K562 (cell line): ENCODE data around the gene CRABP2. TPM values are rescaled to one million over a fixed set of nuclear protein-coding genes. Genes with fewer than 3 reads are reported as not detected.

Experiments
- CBX2 ChIP-seq: fragments of 200-600 bp; sonication (generic); IDR thresholded peaks from one replicate; pipeline ENCODE4 v1.6.1; 2012; ENCODE audit warnings: mild to moderate bottlenecking, low read length, inconsistent platforms; ENCODE audit not compliant: insufficient read depth, poor library complexity, severe bottlenecking
- CEBPG ChIP-seq, 3 experiments: fragments of 200-800 bp in 1 of 3; sonication (Bioruptor generic) in 1 of 3; sonication (generic) in 1 of 3; formaldehyde crosslinking in 1 of 3; IDR thresholded peaks in 2 of 3; conservative IDR thresholded peaks in 1 of 3; 2 replicates each; pipeline versions ENCODE4 v1.6.1 to v1.8.0; 2016 to 2022; ENCODE audit warnings: missing compliant biosample characterization in 2 of 3, missing genetic modification characterization in 2 of 3, mild to moderate bottlenecking in 1 of 3, missing genetic modification reagents in 1 of 3
- CREBBP ChIP-seq: IDR thresholded peaks from one replicate; pipeline ENCODE4 v1.6.1; 2012; ENCODE audit warnings: low read depth, mild to moderate bottlenecking, control low read depth, inconsistent platforms, low read length
- E2F5 ChIP-seq: sonication (generic); formaldehyde crosslinking; IDR thresholded peaks from 2 replicates; pipeline ENCODE4 v1.8.0; 2022; ENCODE audit warnings: mild to moderate bottlenecking, missing genetic modification reagents
- HDAC8 ChIP-seq: fragments of 450-650 bp; IDR thresholded peaks from 2 replicates; pipeline ENCODE4 v1.6.1; 2016; ENCODE audit warnings: mild to moderate bottlenecking, missing genetic modification characterization, moderate library complexity, missing compliant biosample characterization
- KDM4B ChIP-seq, 2 experiments: fragments of 450-650 bp in 1 of 2; sonication (generic) in 1 of 2; IDR thresholded peaks; 2 replicates each; pipeline ENCODE4 v1.6.1; 2016 to 2017; ENCODE audit warnings: borderline replicate concordance in 2 of 2, antibody characterized with exemption in 1 of 2, low read depth in 1 of 2, mild to moderate bottlenecking in 1 of 2
- NCOR1 ChIP-seq: fragments of 450-650 bp; IDR thresholded peaks from 2 replicates; pipeline ENCODE4 v1.6.1; 2016; ENCODE audit warnings: mild to moderate bottlenecking, moderate library complexity
- NR2F6 ChIP-seq: fragments of 450-650 bp; formaldehyde crosslinking; IDR thresholded peaks from 2 replicates; pipeline ENCODE4 v1.4.0; 2020; ENCODE audit warnings: mild to moderate bottlenecking
- PHB2 ChIP-seq: fragments of 450-650 bp; IDR thresholded peaks from 2 replicates; pipeline ENCODE4 v1.6.1; 2017; ENCODE audit warnings: low read depth
- POLR2B ChIP-seq: fragments of 450-650 bp; IDR thresholded peaks from 2 replicates; pipeline ENCODE4 v1.6.1; 2018; ENCODE audit warnings: low read depth; ENCODE audit not compliant: partially characterized antibody
- PTTG1 ChIP-seq: fragments of 450-650 bp; IDR thresholded peaks from 2 replicates; pipeline ENCODE4 v1.6.1; 2016; ENCODE audit warnings: low read depth, mild to moderate bottlenecking, missing genetic modification characterization, missing compliant biosample characterization
- SMAD4 ChIP-seq: fragments of 250-450 bp; sonication (Bioruptor Pico); conservative IDR thresholded peaks from 2 replicates; pipeline ENCODE4 v1.8.0; 2021; ENCODE audit warnings: inconsistent platforms, mild to moderate bottlenecking, moderate library complexity
- STAT5B ChIP-seq: fragments of 250-450 bp; sonication (Bioruptor Pico); IDR thresholded peaks from 2 replicates; pipeline ENCODE4 v1.8.0; 2021; ENCODE audit warnings: mild to moderate bottlenecking, inconsistent platforms
- ZC3H8 ChIP-seq: fragments of 450-650 bp; IDR thresholded peaks from 2 replicates; pipeline ENCODE4 v1.6.1; 2017
- polyA plus RNA-seq, 8 experiments: library from polyadenylated mRNA; depleted of rRNA in 4 of 8; stranded (reverse) in 5 of 8; unstranded in 3 of 8; fragments of >200 nt; fragmentation: Nextera tagmentation in 2 of 8; fragmentation: Illumina TruSeq in 1 of 8; extraction: Ambion mirVana in 2 of 8; extraction: Trizol in 1 of 8; gene quantifications; 2 replicates each; pipeline versions ENCODE4 v1.2.1 to v1.2.3, GENCODE V29; 2011 to 2014; ENCODE audit warnings: inconsistent platforms in 1 of 8, missing spikeins in 1 of 8
- total RNA-seq, 7 experiments: library from RNA; depleted of rRNA in 6 of 7; stranded (reverse); fragments of >200 nt in 6 of 7; fragmentation: Illumina TruSeq in 2 of 7; extraction: Trizol in 2 of 7; gene quantifications; 2 replicates each; pipeline versions ENCODE4 v1.2.1 to v1.2.3, GENCODE V29; 2011 to 2021; ENCODE audit warnings: low replicate concordance in 1 of 7
- TF ChIP-seq, protein P1 (sequence below): IDR thresholded peaks from 3 replicates; pipeline ENCODE4 v1.6.1; 2011; ENCODE audit warnings: borderline replicate concordance, mild to moderate bottlenecking, moderate library complexity; ENCODE audit not compliant: insufficient read length; ENCODE audit errors: extremely low read depth
- TF ChIP-seq, protein P2 (sequence below): fragments of 200-800 bp; sonication (Bioruptor generic); IDR thresholded peaks from 2 replicates; pipeline ENCODE4 v1.6.1; 2017; ENCODE audit warnings: missing genetic modification characterization, missing compliant biosample characterization
- TF ChIP-seq, protein P3 (sequence below): fragments of 250-450 bp; sonication (Bioruptor Pico); IDR thresholded peaks from 2 replicates; pipeline ENCODE4 v1.8.0; 2021; ENCODE audit warnings: mild to moderate bottlenecking, moderate library complexity
- TF ChIP-seq, protein P4 (sequence below): fragments of 450-650 bp; IDR thresholded peaks from 2 replicates; pipeline ENCODE4 v1.6.1; 2017; ENCODE audit warnings: antibody characterized with exemption

Gene CRABP2
- total and polyA plus RNA-seq, 9 of the 15 experiments (the other 6 are each of a cell fraction or from before 2014, with no cell fraction given) = 0.30 to 2.5 (median 0.82) TPM

GRCh38 chr1:156728599-156729462, 23.4 kb upstream of the CRABP2 start, which contains the start of gene ISG20L2 (continued):
- TF ChIP-seq, protein P1, sequence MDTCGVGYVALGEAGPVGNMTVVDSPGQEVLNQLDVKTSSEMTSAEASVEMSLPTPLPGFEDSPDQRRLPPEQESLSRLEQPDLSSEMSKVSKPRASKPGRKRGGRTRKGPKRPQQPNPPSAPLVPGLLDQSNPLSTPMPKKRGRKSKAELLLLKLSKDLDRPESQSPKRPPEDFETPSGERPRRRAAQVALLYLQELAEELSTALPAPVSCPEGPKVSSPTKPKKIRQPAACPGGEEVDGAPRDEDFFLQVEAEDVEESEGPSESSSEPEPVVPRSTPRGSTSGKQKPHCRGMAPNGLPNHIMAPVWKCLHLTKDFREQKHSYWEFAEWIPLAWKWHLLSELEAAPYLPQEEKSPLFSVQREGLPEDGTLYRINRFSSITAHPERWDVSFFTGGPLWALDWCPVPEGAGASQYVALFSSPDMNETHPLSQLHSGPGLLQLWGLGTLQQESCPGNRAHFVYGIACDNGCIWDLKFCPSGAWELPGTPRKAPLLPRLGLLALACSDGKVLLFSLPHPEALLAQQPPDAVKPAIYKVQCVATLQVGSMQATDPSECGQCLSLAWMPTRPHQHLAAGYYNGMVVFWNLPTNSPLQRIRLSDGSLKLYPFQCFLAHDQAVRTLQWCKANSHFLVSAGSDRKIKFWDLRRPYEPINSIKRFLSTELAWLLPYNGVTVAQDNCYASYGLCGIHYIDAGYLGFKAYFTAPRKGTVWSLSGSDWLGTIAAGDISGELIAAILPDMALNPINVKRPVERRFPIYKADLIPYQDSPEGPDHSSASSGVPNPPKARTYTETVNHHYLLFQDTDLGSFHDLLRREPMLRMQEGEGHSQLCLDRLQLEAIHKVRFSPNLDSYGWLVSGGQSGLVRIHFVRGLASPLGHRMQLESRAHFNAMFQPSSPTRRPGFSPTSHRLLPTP = no peak
- TF ChIP-seq, protein P2, sequence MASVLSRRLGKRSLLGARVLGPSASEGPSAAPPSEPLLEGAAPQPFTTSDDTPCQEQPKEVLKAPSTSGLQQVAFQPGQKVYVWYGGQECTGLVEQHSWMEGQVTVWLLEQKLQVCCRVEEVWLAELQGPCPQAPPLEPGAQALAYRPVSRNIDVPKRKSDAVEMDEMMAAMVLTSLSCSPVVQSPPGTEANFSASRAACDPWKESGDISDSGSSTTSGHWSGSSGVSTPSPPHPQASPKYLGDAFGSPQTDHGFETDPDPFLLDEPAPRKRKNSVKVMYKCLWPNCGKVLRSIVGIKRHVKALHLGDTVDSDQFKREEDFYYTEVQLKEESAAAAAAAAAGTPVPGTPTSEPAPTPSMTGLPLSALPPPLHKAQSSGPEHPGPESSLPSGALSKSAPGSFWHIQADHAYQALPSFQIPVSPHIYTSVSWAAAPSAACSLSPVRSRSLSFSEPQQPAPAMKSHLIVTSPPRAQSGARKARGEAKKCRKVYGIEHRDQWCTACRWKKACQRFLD (CRISPR knock-in tag) = no peak
- TF ChIP-seq CEBPG (CRISPR knock-in tag; IDR thresholded peaks at IDR 0.05) (no peak), CEBPG (tag; conservative IDR thresholded peaks at IDR 0.05 in 1 of 2, IDR thresholded peaks at IDR 0.05 in 1 of 2) (no peak), KDM4B (IDR thresholded peaks at IDR 0.05; ENCODE audit: borderline replicate concordance in 2 of 2, low read depth in 1 of 2) (peak in 1 of 2 experiments; percentile 72; a peak in 1 of 4 replicates), HDAC8 (tag) (no peak), POLR2B (peak; percentile 68), ZC3H8 (no peak), PHB2 (no peak), SMAD4 (CRISPR knock-in tag) (no peak), CREBBP (no peak), CBX2 (no peak), E2F5 (no peak), NCOR1 (no peak), PTTG1 (tag) (no peak), STAT5B (no peak), NR2F6 (CRISPR knock-in tag) (no peak)
- TF ChIP-seq, protein P3, sequence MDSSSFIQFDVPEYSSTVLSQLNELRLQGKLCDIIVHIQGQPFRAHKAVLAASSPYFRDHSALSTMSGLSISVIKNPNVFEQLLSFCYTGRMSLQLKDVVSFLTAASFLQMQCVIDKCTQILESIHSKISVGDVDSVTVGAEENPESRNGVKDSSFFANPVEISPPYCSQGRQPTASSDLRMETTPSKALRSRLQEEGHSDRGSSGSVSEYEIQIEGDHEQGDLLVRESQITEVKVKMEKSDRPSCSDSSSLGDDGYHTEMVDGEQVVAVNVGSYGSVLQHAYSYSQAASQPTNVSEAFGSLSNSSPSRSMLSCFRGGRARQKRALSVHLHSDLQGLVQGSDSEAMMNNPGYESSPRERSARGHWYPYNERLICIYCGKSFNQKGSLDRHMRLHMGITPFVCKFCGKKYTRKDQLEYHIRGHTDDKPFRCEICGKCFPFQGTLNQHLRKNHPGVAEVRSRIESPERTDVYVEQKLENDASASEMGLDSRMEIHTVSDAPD (CRISPR knock-in tag) = no peak
- TF ChIP-seq, protein P4, sequence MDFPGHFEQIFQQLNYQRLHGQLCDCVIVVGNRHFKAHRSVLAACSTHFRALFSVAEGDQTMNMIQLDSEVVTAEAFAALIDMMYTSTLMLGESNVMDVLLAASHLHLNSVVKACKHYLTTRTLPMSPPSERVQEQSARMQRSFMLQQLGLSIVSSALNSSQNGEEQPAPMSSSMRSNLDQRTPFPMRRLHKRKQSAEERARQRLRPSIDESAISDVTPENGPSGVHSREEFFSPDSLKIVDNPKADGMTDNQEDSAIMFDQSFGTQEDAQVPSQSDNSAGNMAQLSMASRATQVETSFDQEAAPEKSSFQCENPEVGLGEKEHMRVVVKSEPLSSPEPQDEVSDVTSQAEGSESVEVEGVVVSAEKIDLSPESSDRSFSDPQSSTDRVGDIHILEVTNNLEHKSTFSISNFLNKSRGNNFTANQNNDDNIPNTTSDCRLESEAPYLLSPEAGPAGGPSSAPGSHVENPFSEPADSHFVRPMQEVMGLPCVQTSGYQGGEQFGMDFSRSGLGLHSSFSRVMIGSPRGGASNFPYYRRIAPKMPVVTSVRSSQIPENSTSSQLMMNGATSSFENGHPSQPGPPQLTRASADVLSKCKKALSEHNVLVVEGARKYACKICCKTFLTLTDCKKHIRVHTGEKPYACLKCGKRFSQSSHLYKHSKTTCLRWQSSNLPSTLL = no peak
